Measurements from ENCODE around the gene CEMP1. TPM values are rescaled to one million over a fixed set of nuclear protein-coding genes. Genes with fewer than 3 reads are reported as not detected.

Gene CEMP1
- total RNA-seq, 1 donor from 2014 or later = not detected

DNA sequence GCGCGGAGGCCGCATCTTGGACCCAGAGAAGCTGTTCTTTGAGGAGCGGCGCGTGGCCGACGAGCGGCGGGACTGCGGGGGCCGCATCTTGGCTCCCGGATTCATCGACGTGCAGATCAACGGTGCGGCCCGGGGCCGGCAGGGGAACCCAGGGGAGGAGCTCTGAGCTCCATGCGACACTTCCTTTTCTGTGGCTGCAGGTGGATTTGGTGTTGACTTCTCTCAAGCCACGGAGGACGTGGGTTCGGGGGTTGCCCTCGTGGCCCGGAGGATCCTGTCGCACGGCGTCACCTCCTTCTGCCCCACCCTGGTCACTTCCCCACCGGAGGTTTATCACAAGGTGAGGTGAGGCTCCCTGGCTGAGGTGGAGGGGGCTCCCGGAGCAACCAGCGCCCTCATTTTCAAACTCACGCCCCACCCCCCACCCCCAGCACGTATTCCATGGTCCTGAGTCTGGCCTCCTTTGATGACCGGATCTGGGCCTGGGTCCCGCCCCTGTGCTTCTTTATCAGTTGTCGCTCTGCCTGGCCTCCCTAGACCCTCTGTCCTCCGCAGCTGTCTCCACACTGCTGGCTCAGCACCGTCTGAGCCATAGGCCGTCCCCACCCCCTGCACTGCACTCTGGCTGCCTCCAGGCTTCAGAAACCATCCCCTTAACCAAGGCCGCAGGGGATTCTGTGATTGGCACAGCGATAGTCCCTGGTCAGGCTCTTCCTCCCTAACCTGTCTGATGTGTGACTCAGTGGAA is 10.2 kb downstream of the CEMP1 start:
- peak; percentile 90 for DNase-seq (ENCODE audit: low spot score)

GRCh38 chr16:2520097-2520783 is 11.0 kb downstream of the CEMP1 start, which contains the start of gene AMDHD2:
Gene AMDHD2 (plus strand): TSS chr16:2520371. CDS start chr16:2520459, 88 bp downstream.
- peak; percentile 98 for DNase-seq (ENCODE audit: low spot score)

GRCh38 chr16:2519711-2520080 is 11.5 kb downstream of the CEMP1 start:
- DNase-seq (ENCODE audit: low spot score) = no peak

GRCh38 chr16:2518823-2519710 is 12.1 kb downstream of the CEMP1 start:
- peak; percentile 87 for DNase-seq (ENCODE audit: low spot score)

DNA sequence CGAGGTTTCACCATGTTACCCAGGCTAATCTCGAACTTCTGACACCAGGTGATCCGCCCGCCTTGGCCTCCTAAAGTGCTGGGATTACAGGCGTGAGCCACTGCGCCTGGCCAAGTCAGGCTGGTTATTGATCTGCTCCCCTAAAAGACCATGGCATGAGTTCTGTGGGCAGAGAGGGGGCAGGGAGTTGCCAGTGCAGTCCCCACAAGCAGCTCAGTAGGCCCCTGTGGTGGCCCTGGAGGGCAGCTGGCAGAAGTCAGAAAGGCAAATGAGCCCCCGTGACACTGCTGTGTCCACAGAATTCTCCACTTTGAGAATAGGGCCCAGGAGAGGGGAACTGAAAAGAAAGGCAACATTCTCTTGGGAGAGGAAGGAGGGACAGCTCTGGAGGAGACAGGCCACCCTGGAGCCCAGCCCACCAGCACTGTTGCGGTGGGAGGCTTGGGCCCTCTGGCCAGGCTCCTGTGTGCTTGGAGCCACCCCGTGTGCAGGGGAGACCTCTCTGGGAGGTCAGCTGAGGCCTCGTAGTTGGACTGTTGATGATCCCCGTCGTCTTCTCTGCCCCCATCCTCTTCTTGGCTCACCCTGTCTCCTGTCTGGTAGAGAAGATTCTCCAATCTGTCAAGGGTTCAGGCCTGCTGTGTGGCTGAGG is 13.1 kb downstream of the CEMP1 start:
- DNase-seq (ENCODE audit: low spot score) = no peak

- DNase-seq (ENCODE audit: low spot score) = no peak
Measured at GRCh38 chr16:2516391-2517240, 14.6 kb downstream of the CEMP1 start.

DNA sequence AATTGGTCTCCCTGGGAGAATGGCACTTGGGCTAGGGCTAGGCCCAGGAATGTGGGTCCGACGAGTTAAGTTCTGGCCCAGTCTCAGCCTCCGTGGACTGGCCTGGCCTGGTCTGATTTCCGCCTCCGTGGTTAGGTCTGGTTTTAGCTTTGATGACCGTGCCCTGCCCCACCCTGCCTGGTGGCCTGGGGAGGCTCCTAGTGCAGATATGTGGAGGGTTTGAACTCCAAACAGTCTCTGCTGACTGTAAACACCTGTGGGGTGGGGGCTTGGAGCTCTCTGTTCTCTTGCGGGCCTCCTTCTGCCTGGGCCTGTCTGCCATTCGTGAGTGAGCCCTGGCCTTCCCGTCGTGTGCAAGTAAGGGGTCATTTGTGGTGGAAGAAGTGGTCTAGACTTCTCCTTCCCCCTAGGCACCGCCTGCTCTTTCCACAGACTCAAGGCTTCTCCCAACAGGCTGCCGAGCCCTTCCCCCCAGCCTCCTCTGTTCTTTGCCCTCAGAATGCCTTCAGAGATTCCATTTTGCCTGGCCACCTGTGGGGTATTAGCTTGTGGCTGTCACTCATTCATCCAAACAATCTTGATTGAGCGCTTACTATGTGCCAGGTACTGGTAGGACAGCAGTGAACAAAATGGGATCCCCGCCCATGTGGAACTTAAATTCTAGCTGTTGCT is 15.9 kb downstream of the CEMP1 start:
- DNase-seq (ENCODE audit: low spot score) = no peak

DNA sequence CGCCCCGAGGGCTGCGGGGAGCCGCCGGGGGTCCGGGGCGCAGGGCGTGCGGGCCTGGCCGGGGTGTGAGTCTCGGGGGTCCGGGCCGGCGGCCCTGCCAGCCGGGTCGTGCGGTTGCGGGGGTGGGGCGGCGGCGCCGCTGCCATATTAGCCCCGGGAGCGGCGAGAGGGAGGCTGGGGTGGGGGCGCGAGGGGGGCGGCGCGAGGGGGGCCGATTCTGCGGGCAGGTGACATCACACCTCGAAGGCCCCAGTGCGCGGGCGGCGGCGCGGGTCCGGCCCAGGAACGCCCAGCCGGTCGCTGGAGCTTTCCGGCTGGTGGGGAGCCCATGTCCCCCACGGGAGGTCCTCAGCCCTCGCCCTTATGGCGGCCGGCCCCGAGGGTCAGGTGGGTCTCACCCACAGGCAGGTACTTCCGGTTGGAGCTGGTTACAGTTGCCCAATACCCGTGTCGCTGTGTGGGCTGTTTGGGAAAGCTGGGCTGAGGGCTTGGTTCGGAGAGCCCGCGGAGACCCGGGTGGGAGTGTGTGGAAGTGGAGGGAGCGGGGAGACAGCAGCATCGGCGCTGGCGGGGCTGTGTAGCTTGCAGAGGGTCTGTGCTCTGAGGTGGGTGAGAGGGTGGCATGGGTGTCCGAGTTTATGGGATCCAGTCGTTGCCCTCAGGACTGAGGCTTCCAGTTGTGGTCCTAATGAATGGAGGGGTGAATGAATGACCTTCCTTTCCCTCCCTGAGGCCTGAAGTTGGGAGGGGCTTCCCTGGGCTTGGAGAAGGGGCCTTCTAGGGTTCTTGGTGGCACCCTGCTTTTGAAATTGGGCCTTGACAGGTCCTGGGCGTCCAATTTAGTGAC is 16.7 kb downstream of the CEMP1 start:
- DNase-seq (ENCODE audit: low spot score) = no peak

DNA sequence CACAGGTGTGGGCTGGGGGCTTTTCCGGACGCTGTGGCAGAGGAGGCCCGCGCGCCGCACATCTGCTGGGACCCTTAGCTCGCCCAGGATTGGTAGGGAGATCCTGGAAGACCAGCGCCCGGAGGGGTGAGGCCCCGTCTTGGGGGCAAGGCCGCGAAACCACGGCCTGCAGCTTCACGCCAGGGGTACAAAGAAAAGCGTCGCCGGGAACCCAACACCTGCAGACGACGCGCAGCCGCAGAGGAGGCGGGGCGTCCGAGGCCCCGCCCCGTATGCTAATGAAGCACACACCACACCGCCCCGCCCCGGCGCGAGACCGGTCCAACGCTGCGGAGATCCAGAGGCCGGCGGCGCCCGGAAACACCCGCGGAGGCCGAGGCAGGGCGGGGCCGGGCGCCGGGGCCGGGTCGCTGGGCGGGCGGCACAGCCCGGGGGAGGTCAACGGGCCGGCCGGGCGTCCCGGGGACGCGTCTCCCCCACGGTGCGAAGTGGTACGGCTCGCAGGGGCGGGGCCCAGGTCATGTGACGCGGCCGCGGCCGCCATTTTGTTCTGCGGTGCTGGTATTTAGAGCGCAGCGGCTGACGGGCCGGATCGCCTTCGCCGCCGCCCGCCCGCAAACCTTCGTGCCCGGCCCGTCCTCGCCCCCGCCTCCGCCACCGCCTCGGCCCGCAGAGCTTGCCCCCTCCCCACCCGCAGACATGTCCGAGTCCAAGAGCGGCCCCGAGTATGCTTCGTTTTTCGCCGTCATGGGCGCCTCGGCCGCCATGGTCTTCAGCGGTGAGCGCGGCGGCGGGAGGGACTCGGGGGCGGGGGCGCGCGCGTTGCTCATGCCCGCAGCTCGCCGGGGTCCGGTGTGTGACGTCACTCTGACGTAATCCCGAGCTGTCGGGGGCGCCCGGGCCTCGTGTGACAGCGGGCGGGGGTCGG is 17.5 kb downstream of the CEMP1 start, which contains the start of gene ATP6V0C:
Gene ATP6V0C (plus strand): TSS at position 548 of the 928 bp plus-strand sequence. CDS start 152 bp downstream, at position 700.
- DNase-seq (ENCODE audit: low spot score) = peak; percentile 97

DNA sequence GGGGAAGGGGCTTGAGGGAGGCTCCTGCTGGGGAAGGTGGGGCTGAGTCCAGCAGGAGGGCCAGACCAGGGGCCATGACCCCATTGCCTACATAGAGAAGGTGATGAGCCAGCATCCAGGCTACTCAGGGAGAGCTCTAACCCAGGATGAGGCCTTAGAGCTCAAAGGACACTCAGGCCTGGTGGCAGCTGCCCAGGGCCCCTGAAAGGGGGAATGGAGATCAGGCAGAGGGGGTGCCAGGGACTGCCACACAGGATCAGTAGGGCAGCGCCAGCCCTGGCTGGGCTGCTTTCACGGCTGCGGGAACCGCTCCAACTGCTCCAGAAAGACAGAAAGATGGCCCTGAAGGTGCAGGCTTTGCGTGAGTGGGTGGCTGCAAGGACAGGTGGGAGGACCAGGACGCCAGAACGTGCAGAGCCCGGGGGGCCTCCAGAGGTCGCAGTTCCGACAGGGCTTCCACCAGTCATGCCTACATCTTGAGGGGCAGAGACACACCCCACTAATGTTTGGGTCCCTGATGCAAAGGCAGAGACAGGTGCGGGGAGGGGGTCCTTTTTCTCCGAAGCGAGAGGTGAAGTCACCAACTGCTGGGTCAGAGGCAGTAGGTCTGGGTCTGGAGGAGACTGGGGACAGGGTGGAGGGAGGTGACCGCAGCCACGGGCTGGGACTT is 18.3 kb downstream of the CEMP1 start:
- no peak for DNase-seq (ENCODE audit: low spot score)

DNA sequence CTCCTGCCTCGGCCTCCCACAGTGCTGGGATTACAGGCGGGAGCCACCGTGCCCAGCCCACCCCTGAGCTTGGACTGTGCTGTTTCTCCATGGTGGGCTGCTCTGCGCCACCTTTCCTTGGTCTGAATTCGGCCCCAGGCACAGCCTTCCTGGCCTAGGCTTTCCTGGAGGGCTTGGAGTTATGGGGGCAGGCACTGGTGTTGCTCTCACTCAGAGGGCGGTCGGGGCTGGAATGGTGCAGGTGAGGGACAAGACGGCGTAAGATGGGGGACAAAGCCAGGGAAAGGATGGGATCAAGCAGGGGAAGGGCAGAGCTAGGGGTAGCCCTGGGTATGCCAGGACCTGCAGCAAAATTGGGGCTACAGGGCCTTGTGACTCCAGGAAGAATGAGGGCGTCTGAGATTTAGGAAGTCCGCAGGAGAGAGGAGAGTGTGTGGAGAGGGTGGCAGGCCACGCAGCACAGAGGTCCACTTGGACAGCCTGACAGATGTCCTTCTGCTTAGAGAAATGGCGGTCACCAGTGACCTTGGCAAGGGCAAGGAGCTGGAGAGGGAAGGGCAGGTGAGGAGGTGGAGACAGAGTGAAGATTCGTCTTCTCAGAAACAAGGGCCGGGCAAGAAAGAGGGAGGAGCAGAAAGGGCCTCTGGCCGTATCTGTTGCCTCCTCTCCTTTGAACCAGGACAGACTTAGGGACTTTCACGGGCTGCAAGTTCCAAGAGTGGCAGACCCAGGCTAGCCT is 19.0 kb downstream of the CEMP1 start:
- DNase-seq (ENCODE audit: low spot score) = no peak

- no peak for DNase-seq (ENCODE audit: low spot score)
Measured at GRCh38 chr16:2511128-2511800, 19.9 kb downstream of the CEMP1 start.

- no peak for DNase-seq (ENCODE audit: low spot score)
Measured at GRCh38 chr16:2508722-2509400, 22.3 kb downstream of the CEMP1 start.

GRCh38 chr16:2507665-2508064 is 23.5 kb downstream of the CEMP1 start:
- DNase-seq (ENCODE audit: low spot score) = no peak

GRCh38 chr16:2507052-2507659 is 24.1 kb downstream of the CEMP1 start:
- no peak for DNase-seq (ENCODE audit: low spot score)

Measured in mesenteric fat pad (tissue), 1 donor.